B cell (primary cell): ENCODE measurements around the gene ARHGEF37. TPM values are rescaled to one million over a fixed set of nuclear protein-coding genes. Genes with fewer than 3 reads are reported as not detected.

Experiments used
- ATAC-seq: fragments of 200-7000 bp; cut with Tn5 transposase; one replicate; pipeline ENCODE4 v1.10.0; 2021; ENCODE audit warnings: low read depth, mild to moderate bottlenecking, moderate number of reproducible peaks, moderate library complexity
- CTCF ChIA-PET: fragments of 350-600 bp; sonication (Branson Sonifier 250); formaldehyde crosslinking; loops from one replicate; lab custom pipeline; 2021; ENCODE audit warnings: antibody characterized with exemption, inconsistent platforms; lab: Charles Lee
- POLR2A ChIA-PET: fragments of 350-600 bp; sonication (Branson Sonifier 250); formaldehyde crosslinking; loops from one replicate; lab custom pipeline; 2021; ENCODE audit warnings: antibody characterized with exemption; lab: Charles Lee
- DNase-seq: peaks from one replicate; pipeline ENCODE4 v3.0.0; 2013
- H2AFZ ChIP-seq: 2 replicates; pipeline ENCODE4 v1.6.1; 2012; ENCODE audit warnings: mild to moderate bottlenecking, low read depth, low read length; ENCODE audit not compliant: insufficient read depth, poor library complexity, severe bottlenecking
- H3K27ac ChIP-seq, 2 donors: 1 replicate in 1 of 2; 2 replicates in 1 of 2; pipeline ENCODE4 v1.5.1; 2012 to 2013; ENCODE audit warnings: low read length in 2 of 2, mild to moderate bottlenecking in 2 of 2, moderate library complexity in 1 of 2
- H3K27me3 ChIP-seq, 4 experiments: fragments of 200-600 bp in 1 of 4; sonication (generic) in 1 of 4; replicated peaks in 1 of 4; 1 replicate in 2 of 4; 2 replicates in 2 of 4; pipeline versions ENCODE4 v1.6.1 to v1.7.0; 2013 to 2016; ENCODE audit warnings: low read length in 3 of 4, mild to moderate bottlenecking in 2 of 4, mixed read lengths in 1 of 4, moderate library complexity in 1 of 4; ENCODE audit not compliant: insufficient read depth in 4 of 4, control insufficient read depth in 3 of 4; ENCODE audit errors: control extremely low read depth in 1 of 4
- H3K36me3 ChIP-seq, 2 experiments: replicated peaks in 1 of 2; 1 replicate in 1 of 2; 2 replicates in 1 of 2; pipeline versions ENCODE4 v1.6.1 to v1.7.1; 2013; ENCODE audit warnings: low read length in 1 of 2; ENCODE audit not compliant: insufficient read depth in 2 of 2, control insufficient read depth in 1 of 2; ENCODE audit errors: control extremely low read depth in 1 of 2, extremely low read depth in 1 of 2
- H3K4me1 ChIP-seq, 2 donors: fragments of 200-600 bp in 1 of 2; sonication (generic) in 1 of 2; 1 replicate in 1 of 2; 2 replicates in 1 of 2; pipeline versions ENCODE4 v1.5.1 to v1.6.1; 2013 to 2017; ENCODE audit warnings: low read length in 2 of 2; ENCODE audit not compliant: control insufficient read depth in 2 of 2, insufficient read depth in 2 of 2
- H3K4me2 ChIP-seq: replicated peaks from 2 replicates; pipeline ENCODE3; 2012; ENCODE audit warnings: mild to moderate bottlenecking, low read depth, low read length; ENCODE audit not compliant: poor library complexity, severe bottlenecking
- H3K4me3 ChIP-seq, 5 experiments: fragments of 200-600 bp in 1 of 5; sonication (generic) in 1 of 5; 1 replicate in 3 of 5; 2 replicates in 2 of 5; pipeline versions ENCODE4 v1.5.1 to v1.7.0; 2011 to 2016; ENCODE audit warnings: low read length in 4 of 5, mild to moderate bottlenecking in 4 of 5, low read depth in 2 of 5, control low read depth in 1 of 5, moderate library complexity in 1 of 5; ENCODE audit not compliant: insufficient read depth in 1 of 5; ENCODE audit errors: control extremely low read depth in 1 of 5, extremely low read depth in 1 of 5
- H3K79me2 ChIP-seq: fragments of 200-600 bp; sonication (generic); one replicate; pipeline ENCODE4 v1.6.0; 2016; ENCODE audit warnings: low read length; ENCODE audit not compliant: control insufficient read depth, insufficient read depth
- H3K9ac ChIP-seq: fragments of 200-600 bp; sonication (generic); 2 replicates; pipeline ENCODE4 v1.6.1; 2017; ENCODE audit warnings: mild to moderate bottlenecking, low read length, moderate library complexity
- H3K9me3 ChIP-seq, 3 donors: one replicate each; pipeline versions ENCODE4 v1.6.1 to v1.7.1; 2013; ENCODE audit warnings: low read length in 2 of 3; ENCODE audit not compliant: control insufficient read depth in 2 of 3, insufficient read depth in 1 of 3; ENCODE audit errors: control extremely low read depth in 1 of 3
- H4K20me1 ChIP-seq: 2 replicates; pipeline ENCODE4 v1.6.0; 2012; ENCODE audit warnings: mild to moderate bottlenecking, low read length; ENCODE audit not compliant: insufficient read depth, control insufficient read depth, poor library complexity, severe bottlenecking
- H3K27ac Mint-ChIP-seq: one replicate; pipeline ENCODE4 v1.8.0; 2021; ENCODE audit warnings: mixed read lengths
- H3K27me3 Mint-ChIP-seq: one replicate; pipeline ENCODE4 v1.8.0; 2021; ENCODE audit warnings: mixed read lengths
- H3K4me1 Mint-ChIP-seq: one replicate; pipeline ENCODE4 v1.8.0; 2021; ENCODE audit warnings: mixed read lengths
- H3K4me3 Mint-ChIP-seq: one replicate; pipeline ENCODE4 v1.8.0; 2021; ENCODE audit warnings: mixed read lengths
- H3K9me3 Mint-ChIP-seq: one replicate; pipeline ENCODE4 v1.8.0; 2022; ENCODE audit warnings: mixed read lengths; ENCODE audit not compliant: insufficient read depth
- CTCF ChIP-seq: fragments of 200-600 bp; IDR thresholded peaks from one replicate; pipeline ENCODE4 v1.8.0; 2022; ENCODE audit warnings: antibody characterized with exemption, mild to moderate bottlenecking
- EZH2 ChIP-seq: IDR thresholded peaks from 2 replicates; pipeline ENCODE4 v1.6.1; 2012; ENCODE audit warnings: borderline replicate concordance, low read depth, mild to moderate bottlenecking, moderate library complexity, low read length; ENCODE audit not compliant: insufficient read depth, poor library complexity, severe bottlenecking
- WGBS: methylation state at CpG from one replicate; pipeline ENCODE4 v1.1.5; 2013; ENCODE audit warnings: missing lambda C conversion rate; ENCODE audit not compliant: insufficient coverage; 5-methylcytosine and 5-hydroxymethylcytosine counted together
- intact Hi-C: fragments of 100-400 bp; cut with micrococcal nuclease; formaldehyde crosslinking; loops from one replicate; pipeline ENCODE4 v1.10.0; 2022
- polyA plus RNA-seq: library from polyadenylated mRNA; depleted of rRNA; stranded (reverse); fragments of >200 nt; gene quantifications from 2 replicates; pipeline ENCODE4 v1.2.3, GENCODE V29; 2012
- total RNA-seq, 2 donors: library from RNA; stranded (reverse); fragments of 120-200 nt in 1 of 2; gene quantifications; 1 replicate in 1 of 2; 2 replicates in 1 of 2; pipeline versions ENCODE4 v1.2.3 to v1.2.4, GENCODE V29; 2013 to 2022

Gene ARHGEF37
- total and polyA plus RNA-seq, 2 donors (not counting 1 experiment from before 2014, with no cell fraction given), result 0.06 to 1.7 TPM

GRCh38 chr5:149583394-149583793, 2.1 kb downstream of the ARHGEF37 start:
- intact Hi-C loops, result no loop called here

GRCh38 chr5:149584121-149584520, 2.8 kb downstream of the ARHGEF37 start:
- POLR2A ChIA-PET, result no interaction called here
- Histone ChIP-seq H3K9ac (no peak overlapping the region), H3K9me3 (peaks cover 0 to 5% (median 0%) of the 10 kb centered on the region in 3 donors), H3K4me1 (peaks cover 10 to 11% of the 10 kb centered on the region in 2 donors), H3K27me3 (peaks cover 0 to 22% (median 11%) of the 10 kb centered on the region in 4 experiments), H4K20me1 (no peaks in the 10 kb centered on the region), H3K27ac (no peak overlapping the region), H3K79me2 (no peaks in the 10 kb centered on the region), H2AFZ (no peak overlapping the region), H3K36me3 (no peaks in the 10 kb centered on the region), H3K4me2 (no peak overlapping the region), H3K4me3 (no peak overlapping the region)
- ATAC-seq (no peak), DNase-seq (no peak)
- intact Hi-C loops, result no loop called here
- no CpG with 5 or more reads among the region's 2 CpGs for WGBS
- no peaks in the 10 kb centered on the region for H3K9me3 Mint-ChIP-seq
- H3K4me1 Mint-ChIP-seq, result peaks cover 10% of the 10 kb centered on the region
- TF ChIP-seq EZH2 (no peak), CTCF (no peak)
- CTCF ChIA-PET, result no interaction called here
- no peak overlapping the region for H3K4me3 Mint-ChIP-seq
- no peak overlapping the region for H3K27ac Mint-ChIP-seq
- H3K27me3 Mint-ChIP-seq, result peaks cover 17% of the 10 kb centered on the region

More at GRCh38 chr5:149583394-149583793, 2.1 kb downstream of the ARHGEF37 start:
- Histone ChIP-seq H2AFZ (no peak overlapping the region), H3K9me3 (peaks cover 0 to 5% (median 0%) of the 10 kb centered on the region in 3 donors), H4K20me1 (no peaks in the 10 kb centered on the region), H3K27ac (no peak overlapping the region), H3K4me2 (no peak overlapping the region), H3K79me2 (no peaks in the 10 kb centered on the region), H3K27me3 (peaks cover 0 to 22% (median 11%) of the 10 kb centered on the region in 4 experiments), H3K36me3 (no peaks in the 10 kb centered on the region), H3K9ac (no peak overlapping the region), H3K4me3 (no peak overlapping the region), H3K4me1 (peaks cover 10 to 11% of the 10 kb centered on the region in 2 donors)
- H3K4me1 Mint-ChIP-seq, result peaks cover 10% of the 10 kb centered on the region
- no peak overlapping the region for H3K4me3 Mint-ChIP-seq
- DNase-seq, result no peak
- no peak for TF ChIP-seq EZH2
- TF ChIP-seq CTCF, result no peak
- ChIA-PET POLR2A (no interaction called here), CTCF (interaction anchor here (0.9 to 1.0 kb wide), 2 partner anchors 19 to 20 kb away, joined by 3 to 4 read pairs; no protein-coding TSS in a partner anchor)
- WGBS, result no CpG with 5 or more reads among the region's 1 CpG
- H3K27ac Mint-ChIP-seq, result no peak overlapping the region
- peaks cover 17% of the 10 kb centered on the region for H3K27me3 Mint-ChIP-seq
- H3K9me3 Mint-ChIP-seq, result no peaks in the 10 kb centered on the region
- no peak for ATAC-seq
